SK-N-SH (cell line): ENCODE data around the gene FEV.

Experiments used
- CHD2 ChIP-seq: fragments of 150-350 bp; IDR thresholded peaks from 2 replicates; pipeline ENCODE4 v1.6.1; 2018; ENCODE audit warnings: low read length; ENCODE audit not compliant: partially characterized antibody
- CTCF ChIP-seq: fragments of 200-600 bp; sonication (generic); IDR thresholded peaks from 2 replicates; pipeline ENCODE4 v1.6.1; 2017; ENCODE audit warnings: antibody characterized with exemption, mild to moderate bottlenecking, moderate library complexity
- EZH2phosphoT487 ChIP-seq: fragments of 200-600 bp; sonication (generic); IDR thresholded peaks from 2 replicates; pipeline ENCODE4 v1.6.1; 2017; ENCODE audit warnings: low read depth, mixed run types, mild to moderate bottlenecking, antibody characterized with exemption, moderate library complexity, borderline replicate concordance
- FOXJ3 ChIP-seq: sonication (generic); formaldehyde crosslinking; IDR thresholded peaks from 2 replicates; pipeline ENCODE4 v1.5.1; 2020; ENCODE audit warnings: mild to moderate bottlenecking, missing genetic modification reagents
- GABPA ChIP-seq: IDR thresholded peaks from 2 replicates; pipeline ENCODE4 v1.4.0; 2012; ENCODE audit warnings: low read depth, mild to moderate bottlenecking
- GATA2 ChIP-seq: sonication (generic); formaldehyde crosslinking; IDR thresholded peaks from 2 replicates; pipeline ENCODE4 v1.5.0; 2020; ENCODE audit warnings: mild to moderate bottlenecking, missing genetic modification reagents
- JUND ChIP-seq: IDR thresholded peaks from 2 replicates; pipeline ENCODE4 v1.4.0; 2012
- MXI1 ChIP-seq: IDR thresholded peaks from 2 replicates; pipeline ENCODE4 v1.6.1; 2012; ENCODE audit warnings: mild to moderate bottlenecking, low read depth, low read length, improper control_type of control experiment
- POLR2AphosphoS5 ChIP-seq: IDR thresholded peaks from 2 replicates; pipeline ENCODE4 v1.6.1; 2012; ENCODE audit warnings: low read depth, low read length
- SIN3A ChIP-seq: IDR thresholded peaks from 2 replicates; pipeline ENCODE4 v1.6.1; 2012; ENCODE audit warnings: low read depth, mild to moderate bottlenecking, low read length, moderate library complexity, borderline replicate concordance
- TAF1 ChIP-seq: IDR thresholded peaks from 2 replicates; pipeline ENCODE4 v1.6.1; 2012; ENCODE audit warnings: low read depth, mild to moderate bottlenecking, low read length, moderate library complexity, borderline replicate concordance
- USF1 ChIP-seq: IDR thresholded peaks from 2 replicates; pipeline ENCODE4 v1.4.0; 2012; ENCODE audit warnings: low read depth, borderline replicate concordance
- YY1 ChIP-seq: IDR thresholded peaks from 2 replicates; pipeline ENCODE4 v1.4.0; 2012; ENCODE audit warnings: low read depth, mild to moderate bottlenecking
- TF ChIP-seq, protein P1 (sequence below): IDR thresholded peaks from 2 replicates; pipeline ENCODE4; 2012

DNA sequence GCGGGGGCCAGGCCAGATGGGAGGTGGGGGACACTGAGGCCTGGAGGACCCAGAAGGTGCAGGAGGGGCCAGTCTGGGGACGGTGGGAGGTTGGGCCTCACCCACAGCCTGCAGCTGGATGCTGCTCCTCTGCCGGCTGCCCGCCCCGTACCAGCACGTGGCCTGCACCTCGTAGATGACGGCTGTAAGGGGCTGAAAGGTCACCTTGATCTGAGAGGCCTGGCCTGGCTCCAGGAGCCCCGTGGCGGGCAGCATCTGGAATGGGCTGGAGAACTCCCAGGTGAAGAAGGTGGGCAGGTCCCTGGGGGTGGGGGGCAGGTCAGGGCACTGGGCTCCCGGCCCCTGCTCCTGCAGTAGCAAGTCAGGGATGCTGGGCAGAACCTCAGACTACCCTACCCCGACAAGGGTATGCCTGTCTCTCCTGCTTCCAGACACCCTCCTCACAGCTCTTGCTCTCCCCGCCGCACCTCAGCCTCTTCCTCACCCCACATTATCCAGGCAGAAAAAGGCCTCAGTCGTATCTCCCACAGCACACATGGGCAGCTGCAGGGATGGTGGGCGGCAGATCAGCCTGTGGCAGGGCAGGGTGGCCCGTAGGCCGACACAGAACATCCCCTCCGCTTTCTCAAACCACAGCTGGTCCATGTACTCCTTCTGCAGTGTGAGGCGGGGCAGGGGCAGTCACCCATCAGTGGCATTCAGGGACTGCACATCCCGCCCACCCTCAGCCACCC lies 46.2 kb upstream of the FEV start:
- no peak for TF ChIP-seq CTCF
- TF ChIP-seq TAF1 = no peak
- no peak for TF ChIP-seq SIN3A
- no peak for TF ChIP-seq GABPA
- TF ChIP-seq POLR2AphosphoS5 = no peak
- TF ChIP-seq, protein P1, sequence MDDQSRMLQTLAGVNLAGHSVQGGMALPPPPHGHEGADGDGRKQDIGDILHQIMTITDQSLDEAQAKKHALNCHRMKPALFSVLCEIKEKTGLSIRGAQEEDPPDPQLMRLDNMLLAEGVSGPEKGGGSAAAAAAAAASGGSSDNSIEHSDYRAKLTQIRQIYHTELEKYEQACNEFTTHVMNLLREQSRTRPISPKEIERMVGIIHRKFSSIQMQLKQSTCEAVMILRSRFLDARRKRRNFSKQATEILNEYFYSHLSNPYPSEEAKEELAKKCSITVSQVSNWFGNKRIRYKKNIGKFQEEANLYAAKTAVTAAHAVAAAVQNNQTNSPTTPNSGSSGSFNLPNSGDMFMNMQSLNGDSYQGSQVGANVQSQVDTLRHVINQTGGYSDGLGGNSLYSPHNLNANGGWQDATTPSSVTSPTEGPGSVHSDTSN = no peak
- TF ChIP-seq MXI1 = no peak
- TF ChIP-seq JUND = no peak
- no peak for TF ChIP-seq USF1
- no peak for TF ChIP-seq GATA2 (CRISPR knock-in tag)
- TF ChIP-seq CHD2 = no peak
- TF ChIP-seq YY1 = no peak
- no peak for TF ChIP-seq EZH2phosphoT487
- no peak for TF ChIP-seq FOXJ3 (CRISPR knock-in tag)
